Activated gamma-delta T cell (primary cell): Measurements from ENCODE around the gene COL16A1.

ENCODE experiments used
- DNase-seq: peaks from one replicate; lab custom pipeline; 2025; lab: John Stamatoyannopoulos, UW

The COL16A1 gene

DNA sequence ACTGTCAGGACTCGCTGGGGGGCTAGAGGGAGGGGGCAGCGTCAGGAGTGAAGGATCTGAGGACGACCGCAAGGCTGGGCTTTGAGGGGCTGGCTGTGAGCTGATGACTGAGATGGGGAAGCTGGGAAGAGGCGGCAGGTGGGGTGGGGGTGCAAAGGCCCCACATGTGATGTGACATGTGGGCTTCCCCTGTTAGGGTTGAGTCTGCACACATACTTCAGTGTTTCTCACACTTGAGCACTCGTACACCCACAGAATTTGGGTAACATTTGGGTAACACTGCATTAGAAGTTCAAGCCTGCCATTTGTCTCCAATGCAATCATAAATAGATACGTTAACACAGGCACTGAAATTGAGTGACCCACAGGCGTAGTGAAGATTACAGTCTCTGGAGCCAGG, 16.2 kb downstream of the COL16A1 start:
- DNase-seq: no peak

GRCh38 chr1:31685795-31686194, 18.0 kb downstream of the COL16A1 start:
- no peak for DNase-seq

DNA sequence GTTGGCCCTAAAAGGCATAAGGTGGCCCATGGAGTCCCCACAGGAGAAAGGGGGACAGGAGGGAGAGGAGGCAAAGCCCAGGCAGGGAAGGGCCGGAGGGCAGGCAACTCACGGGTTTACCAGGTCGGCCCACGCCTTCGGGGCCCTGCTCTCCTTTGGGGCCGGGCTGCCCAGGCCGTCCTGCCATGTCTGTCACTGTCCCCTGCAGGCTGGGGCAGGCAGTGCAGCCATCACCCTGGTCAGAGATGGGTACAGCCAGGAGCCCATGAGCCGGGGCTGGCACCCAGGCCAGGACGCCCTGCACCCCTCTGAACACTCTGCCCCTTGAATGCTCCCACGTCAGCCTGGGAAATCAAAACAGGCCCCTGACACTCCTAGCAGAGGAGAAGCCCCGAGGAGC, 19.8 kb downstream of the COL16A1 start:
- no peak for DNase-seq

DNA sequence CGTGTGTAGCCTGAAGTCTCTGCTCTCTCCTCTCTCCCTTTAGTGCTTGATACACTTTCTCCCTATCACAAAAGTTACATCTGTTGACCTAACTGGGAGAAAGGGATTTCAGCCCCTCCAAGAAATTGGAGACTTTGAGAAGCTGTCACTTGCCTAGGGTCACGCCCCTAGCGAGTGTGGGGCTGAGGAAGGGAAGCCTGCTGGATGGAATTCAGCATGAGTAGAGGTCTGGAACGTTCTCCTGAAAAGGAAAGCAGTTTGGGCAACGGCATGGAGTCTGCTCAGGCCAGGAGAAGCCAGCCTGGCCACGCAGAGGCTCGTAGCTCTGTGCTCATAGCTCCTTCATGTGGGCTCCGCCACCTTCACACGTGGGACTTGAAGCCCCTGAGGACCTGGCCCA, 22.4 kb downstream of the COL16A1 start:
- DNase-seq: no peak

DNA sequence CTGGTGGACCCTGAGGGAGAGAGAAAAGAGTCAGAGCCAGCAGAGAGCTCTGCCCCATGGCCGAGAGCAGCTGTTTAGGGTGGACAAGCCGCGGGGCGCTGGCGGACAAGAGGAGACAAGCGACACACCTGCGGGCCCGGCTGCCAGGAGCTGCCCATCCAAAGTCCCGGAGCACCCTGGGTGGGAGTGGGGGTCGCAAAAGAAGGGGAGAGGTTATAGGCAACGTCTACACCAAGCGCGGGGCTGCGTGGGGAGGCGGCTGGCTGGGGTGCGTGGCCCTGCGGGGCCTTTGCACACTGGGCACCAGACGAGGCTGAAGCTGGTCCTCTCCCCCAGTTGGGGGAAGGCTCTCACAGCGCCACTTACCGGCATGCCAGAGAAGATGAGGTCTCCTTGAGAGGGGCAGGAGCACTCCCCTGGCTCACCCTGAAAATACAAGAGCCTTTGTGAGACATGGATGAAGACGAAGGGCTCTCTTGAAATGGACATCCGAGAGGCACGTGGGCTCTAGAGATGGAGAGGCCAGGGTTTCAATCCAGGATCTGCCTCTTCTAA, 24.1 kb downstream of the COL16A1 start:
- no peak for DNase-seq

- no peak for DNase-seq
These were observed 24.7 kb downstream of the COL16A1 start for GRCh38 chr1:31679091-31679490.

- DNase-seq: no peak
These were observed 25.1 kb downstream of the COL16A1 start for GRCh38 chr1:31678681-31679080.

DNA sequence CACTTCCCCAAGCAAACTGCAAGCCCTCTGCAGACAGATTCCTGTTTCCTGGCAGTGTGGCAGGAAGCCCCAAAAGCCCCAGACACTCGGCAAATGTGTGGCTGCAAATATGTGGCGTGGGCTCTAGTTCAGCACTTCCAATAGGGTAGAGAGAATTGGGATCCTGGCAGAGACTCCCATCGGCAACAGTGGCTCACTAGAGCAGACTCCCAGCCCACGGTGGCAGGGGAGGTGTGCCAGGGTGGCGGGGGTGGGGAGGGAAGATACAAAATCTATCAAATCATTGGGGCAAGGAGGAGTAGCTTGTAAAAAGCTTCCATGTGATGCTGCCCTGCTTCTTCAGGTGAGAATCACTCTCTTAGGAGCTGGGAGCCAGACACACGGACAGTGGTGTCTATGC, 25.9 kb downstream of the COL16A1 start:
- no peak for DNase-seq

GRCh38 chr1:31677401-31677800, 26.4 kb downstream of the COL16A1 start:
- DNase-seq: no peak

GRCh38 chr1:31675756-31676155, 28.1 kb downstream of the COL16A1 start:
- DNase-seq: no peak

DNA sequence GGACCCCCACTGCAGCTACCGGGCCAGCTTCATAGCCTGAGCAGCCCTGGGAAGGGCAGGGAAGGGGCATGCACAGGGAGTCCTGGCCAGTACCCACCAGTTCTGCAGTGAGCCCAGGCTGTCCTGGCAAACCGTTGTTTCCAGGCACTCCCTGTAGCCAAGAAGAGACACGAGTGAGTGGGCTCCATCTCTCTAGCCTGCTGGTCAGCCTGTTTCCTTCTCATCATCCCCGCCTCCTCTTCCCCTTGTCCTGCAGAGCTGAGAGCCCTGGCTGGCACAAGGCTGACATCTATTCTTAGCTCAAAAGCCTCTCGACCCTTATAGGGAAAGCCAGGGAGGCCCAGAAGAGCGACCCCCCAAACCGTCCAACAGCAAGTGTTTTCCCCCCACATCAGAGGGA, 28.7 kb downstream of the COL16A1 start:
- no peak for DNase-seq

DNA sequence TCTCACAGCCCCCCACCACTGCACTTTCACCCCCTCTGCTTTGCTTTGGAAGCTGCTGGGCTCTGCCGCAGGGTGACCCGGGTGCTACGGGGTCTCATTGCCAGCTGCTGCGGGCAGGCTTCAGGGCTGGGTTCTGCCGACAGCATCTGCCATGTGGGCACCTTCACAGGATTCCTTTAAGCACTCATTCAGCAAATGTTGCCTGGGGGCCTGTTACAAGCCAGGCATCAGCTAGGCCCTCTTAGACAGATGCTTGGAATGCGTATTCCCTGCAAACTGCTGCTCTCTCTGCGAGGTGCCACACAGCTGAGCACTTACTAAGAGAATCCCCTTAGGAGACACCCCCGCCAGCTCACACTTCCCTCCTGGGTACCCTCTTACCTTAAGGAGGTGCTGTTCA, 29.2 kb downstream of the COL16A1 start:
- DNase-seq: no peak

DNA sequence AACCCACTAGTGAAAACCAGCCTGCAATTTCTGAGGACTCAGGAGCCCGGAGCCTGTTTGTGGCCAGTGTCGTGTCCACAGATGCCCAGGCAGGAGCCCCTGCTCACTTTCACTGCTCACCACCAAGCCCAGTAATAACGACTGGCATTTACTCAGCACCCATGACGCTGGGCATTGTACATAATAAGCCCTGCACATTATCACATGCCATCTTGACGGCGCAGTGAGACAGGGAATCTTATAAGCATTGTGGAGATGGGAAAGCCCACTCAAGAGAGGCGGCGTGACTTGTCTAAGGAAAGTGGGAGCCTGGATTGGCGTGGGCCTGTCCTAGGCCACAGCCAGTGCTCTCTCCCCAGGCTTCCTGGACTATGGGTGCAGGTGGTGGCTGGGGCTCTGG, 30.4 kb downstream of the COL16A1 start:
- no peak for DNase-seq

DNA sequence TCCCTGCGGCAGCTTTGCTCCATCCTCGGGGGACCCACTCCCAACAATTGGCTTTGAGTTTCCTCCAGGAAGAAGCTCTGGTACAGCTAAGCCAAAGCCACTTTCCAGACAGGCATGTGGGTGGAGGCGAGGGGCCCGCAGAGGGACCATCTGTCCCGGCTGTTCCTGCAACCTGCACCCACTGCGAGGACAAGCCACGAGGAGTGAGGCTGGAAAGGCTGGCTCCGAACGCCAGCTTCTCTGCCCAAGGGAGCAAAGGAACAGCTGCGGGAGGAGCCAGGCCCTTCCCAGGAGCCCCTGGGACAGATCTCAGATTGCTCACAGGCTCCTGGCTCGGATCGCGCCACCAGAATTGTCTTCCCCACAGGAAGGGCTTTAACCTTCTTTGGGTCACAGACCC, 30.8 kb downstream of the COL16A1 start:
- DNase-seq: no peak

DNA sequence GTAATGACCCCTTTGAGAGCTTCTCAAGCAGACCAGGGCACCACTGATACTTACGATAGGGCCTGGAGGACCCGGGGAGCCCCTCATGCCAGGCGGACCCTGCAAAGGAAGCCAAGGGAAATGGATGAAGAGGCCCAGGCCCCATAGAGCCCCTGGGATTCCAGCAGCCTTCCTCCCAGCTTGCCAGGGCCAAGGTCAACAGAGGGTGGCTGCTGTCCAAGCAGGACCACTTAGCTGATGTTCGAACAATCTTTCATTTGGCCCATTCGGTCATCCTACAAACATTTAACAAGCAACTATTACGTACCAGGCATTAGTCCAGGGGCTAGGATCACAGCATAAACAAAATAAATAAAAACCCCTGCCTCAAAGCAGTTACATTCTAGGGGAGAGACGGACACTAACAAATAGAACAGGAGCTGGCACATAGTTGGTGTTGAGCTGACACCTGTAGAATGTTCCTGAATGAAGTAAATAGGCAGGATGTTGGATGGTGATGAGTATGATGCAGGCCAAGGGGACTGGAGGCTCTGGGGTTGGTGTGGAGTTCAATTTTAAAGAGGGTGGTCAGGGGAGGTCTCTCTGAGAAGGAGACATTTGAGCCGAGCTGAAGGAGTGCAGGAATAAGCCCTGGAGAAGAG, 32.1 kb downstream of the COL16A1 start:
- DNase-seq: no peak

DNA sequence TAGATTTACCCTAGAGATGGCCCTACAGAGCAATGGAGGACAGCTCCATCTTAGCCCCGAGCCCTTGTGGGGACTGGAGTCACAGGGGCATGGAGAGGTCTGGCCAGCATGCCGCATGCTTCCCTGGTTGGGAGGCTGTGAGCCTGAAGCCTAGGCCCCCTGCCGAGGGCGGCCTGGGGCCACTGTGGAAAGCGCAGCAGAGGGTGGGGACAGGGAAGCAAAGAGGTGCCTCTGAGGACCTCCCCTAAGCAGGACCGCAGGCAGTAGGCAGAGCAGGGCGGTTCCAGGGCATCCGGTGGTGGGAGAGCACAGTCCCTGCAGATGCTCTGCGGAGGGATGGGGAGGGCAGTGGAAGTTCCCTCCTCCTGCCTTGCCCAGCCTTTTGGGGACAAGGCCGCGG, 32.7 kb downstream of the COL16A1 start:
- DNase-seq: no peak

DNA sequence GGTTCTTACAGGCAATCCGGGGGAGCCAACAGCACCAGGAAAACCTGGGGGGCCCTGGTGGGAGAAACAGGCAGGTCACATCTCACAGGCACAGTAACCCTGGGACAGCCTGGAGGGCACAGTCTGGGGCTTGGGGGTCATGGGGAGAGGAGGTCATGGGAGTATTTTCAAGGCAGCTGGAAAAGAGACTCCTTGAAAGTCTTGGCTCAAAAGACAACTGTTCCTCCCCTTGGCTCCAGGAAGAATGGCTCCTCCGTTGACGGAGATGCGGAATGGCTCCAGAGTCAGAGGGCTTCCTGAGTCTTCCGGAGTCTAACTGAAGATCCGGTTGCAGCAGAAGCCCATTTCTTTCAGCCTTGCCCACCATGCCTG, 33.2 kb downstream of the COL16A1 start:
- DNase-seq: no peak

DNA sequence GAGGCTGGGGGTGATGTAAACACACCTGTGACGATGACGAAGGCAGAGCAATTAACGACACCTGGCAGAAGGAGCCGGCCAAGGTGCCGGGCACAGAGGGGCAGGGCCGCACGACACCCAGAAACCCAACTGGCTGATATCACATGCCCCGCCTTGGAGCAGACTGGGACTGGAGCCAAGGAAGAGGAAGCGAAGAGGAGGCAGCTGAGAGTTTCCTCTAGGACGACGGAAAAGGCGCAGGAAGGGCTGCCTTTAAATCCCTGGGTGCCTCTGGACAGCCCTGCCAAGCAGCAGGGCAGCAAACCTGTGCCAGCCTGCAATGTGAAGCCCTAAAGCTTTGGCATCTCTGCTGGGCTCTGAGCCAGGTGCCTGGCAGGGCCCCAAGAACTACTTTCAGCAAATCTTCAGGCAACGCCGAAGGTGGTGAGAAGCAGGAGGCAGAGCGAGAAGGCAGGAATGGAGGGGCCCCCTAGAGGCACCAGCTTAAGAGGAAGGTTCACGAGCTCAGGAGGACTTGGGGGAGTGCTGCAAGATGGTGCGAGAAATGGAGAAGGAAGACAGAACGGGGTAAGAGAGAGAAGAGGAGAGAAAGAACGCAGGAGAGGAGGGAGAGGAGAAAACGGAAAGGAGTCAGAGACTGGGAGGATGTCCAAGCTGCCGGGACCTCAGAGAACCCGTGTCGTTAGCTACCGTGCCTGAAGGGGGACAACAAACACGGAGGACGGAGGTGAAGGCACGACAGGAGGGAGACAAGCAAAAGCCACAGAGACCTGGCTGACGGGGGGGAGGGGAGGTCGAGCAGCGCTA, 33.8 kb downstream of the COL16A1 start:
- DNase-seq: no peak

DNA sequence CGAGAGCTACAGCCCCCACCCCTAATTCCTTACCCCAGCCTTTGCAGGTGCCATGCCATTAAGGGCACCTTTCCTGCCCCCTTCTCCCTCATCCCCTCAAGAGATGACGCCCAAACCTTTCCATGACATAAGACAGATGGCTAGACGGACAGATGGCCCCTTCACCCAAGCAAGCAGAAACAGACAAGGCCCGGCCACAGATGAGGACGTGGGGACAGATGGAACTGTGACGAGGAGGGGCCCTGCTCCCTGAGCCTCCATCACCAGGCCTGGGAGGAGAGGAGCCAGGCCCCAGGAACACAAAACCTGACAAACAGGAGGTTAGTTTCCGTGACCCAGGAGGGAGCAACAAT, 34.4 kb downstream of the COL16A1 start:
- no peak for DNase-seq

DNA sequence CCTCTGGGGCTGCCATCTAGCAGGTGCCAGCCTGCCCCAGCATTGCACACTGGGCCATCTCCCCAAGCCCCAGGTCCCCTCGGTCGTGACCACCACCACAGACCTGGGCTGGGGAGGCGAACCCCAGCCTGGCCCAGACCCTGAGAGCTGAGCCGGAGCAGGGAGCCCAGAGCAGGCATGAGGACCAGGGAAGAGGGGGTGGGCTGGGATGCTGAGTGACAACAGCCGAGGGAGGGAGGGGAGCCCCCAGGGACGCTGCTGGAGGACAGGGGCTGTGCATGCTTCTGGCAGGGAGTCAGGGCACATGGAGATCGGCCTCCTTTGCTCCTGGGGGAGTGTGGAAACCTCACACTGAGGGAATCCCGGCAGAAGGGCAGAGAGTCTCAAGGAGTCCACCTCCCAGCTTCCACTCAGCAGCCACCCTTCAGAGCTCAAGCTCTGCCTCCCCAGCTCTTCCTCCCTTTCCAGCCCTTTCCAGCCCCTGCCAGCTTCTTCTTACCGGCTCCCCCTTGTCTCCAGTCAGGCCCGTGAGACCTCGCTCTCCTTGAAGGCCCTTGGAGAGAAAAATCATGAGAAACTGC, 35.4 kb downstream of the COL16A1 start:
- DNase-seq: no peak

DNA sequence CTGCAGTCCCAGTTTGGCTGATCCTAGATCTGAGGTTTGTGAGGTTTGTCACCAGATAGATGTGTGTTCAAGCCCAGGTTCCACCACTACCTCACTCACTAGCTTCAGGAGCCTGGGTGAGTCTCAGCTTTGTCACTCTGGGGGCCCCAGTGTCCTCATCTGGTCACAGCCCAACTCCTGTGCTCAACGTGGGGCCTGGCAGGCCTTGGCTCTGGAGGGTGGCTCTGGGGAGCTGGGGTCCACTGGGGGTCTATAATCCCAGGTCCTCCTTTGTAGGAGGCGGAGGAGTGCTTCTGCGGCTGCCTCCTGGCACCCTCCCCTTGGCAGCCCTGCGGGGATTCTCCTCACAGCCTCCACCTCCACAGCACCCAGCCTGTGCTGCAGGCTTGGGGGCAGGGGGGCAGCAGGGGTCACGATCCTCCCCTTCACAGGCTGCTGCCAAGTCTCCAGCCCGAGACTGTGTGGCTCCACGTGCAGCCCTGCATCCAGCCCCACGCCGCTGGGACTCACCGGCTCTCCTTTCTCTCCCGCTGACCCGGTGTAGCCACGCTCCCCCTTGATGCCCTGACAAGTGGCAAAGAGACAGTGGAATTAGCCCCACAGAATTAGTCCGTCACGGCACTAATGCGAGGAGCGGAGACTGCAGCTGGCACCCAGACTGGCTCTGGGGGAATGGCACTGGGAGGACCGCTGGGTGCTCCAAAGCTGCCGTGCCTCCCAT, 36.6 kb downstream of the COL16A1 start:
- no peak for DNase-seq

DNA sequence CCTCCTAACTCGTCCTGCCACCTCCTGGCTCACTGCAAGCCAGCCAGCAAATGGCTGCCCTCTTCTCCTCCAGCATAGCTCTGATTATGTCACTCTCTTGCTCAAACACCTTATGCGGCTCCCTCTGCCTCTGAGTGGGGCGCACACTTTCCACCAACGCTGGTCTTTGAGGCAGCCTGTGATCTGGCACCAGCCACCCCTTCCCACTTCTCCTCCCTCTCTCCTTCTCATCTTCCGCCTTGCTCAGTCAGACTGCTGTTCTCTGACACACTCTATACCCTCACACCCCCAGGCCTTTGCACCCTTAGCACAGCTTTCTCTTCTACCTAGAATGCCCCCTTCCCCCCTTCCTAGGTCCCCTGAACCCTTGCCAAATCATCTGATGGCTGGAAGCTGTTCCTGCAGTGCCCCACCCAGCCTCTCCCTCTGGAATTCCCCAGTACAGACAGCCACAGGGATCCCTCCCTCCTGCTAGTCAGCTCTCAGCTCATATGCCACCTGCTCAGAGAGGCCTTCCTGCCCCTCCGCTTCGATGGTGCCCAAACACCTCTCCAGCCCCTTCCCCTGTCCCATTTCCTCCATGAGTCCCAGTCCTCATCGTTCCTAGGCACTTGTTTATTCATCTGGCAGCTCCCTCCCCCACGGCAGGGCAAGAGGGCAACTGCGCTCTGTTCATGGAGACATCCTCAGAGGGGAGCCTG, 37.4 kb downstream of the COL16A1 start:
- DNase-seq: no peak
